Neural progenitor cell (in vitro differentiated cells): ENCODE measurements around the gene SPAAR.
A peak's percentile ranks its signal among the peaks of the same experiment; 100 is the strongest.

ENCODE experiments used
- EZH2phosphoT487 ChIP-seq: fragments of 200-600 bp; sonication (generic); IDR thresholded peaks from 2 replicates; pipeline ENCODE4 v1.6.1; 2017; ENCODE audit warnings: antibody characterized with exemption
- TF ChIP-seq, protein P1 (sequence below): fragments of 200-600 bp; sonication (generic); IDR thresholded peaks from 2 replicates; pipeline ENCODE4 v1.5.1; 2017; ENCODE audit warnings: antibody characterized with exemption, mild to moderate bottlenecking

DNA sequence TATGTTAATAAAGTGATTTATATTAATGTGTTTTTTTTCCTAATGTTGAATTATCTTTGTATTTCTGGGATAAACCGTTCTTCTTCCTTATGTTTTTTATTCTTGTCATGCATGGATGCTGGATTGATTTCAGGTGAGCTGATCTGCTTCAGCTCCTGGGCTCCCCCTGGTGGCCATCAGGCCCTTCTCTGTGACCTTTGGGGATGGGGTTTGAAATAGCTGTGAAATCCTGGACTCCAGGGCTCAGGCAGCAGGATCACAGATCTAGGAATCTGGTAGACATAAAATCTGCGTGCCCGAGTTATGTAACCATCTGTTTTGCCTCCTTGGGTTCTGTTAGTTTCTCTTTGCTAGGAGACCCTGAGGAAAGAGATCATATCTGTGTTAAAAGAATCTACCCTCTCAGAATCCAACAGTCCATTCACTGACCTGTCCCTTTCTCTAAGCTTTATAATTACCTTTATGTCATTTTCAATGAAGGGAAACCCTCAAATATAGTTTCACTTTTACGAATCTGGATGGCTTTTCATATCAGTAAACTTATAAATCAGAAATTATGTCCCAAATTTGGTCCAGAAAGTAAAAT lies 26.9 kb upstream of the SPAAR start:
- TF ChIP-seq, protein P1, sequence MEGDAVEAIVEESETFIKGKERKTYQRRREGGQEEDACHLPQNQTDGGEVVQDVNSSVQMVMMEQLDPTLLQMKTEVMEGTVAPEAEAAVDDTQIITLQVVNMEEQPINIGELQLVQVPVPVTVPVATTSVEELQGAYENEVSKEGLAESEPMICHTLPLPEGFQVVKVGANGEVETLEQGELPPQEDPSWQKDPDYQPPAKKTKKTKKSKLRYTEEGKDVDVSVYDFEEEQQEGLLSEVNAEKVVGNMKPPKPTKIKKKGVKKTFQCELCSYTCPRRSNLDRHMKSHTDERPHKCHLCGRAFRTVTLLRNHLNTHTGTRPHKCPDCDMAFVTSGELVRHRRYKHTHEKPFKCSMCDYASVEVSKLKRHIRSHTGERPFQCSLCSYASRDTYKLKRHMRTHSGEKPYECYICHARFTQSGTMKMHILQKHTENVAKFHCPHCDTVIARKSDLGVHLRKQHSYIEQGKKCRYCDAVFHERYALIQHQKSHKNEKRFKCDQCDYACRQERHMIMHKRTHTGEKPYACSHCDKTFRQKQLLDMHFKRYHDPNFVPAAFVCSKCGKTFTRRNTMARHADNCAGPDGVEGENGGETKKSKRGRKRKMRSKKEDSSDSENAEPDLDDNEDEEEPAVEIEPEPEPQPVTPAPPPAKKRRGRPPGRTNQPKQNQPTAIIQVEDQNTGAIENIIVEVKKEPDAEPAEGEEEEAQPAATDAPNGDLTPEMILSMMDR: peak; percentile 100
- no peak for TF ChIP-seq EZH2phosphoT487
